Colon (tissue), 2 donors: ENCODE data around the gene TMEM203.

Experiments
- FAIRE-seq: peaks from 2 replicates; lab custom pipeline; 2012; peaks lifted over from hg19 to GRCh38; lab: Jason Lieb, UNC
- donor health status: control.
- donor health status: control.

Gene TMEM203

GRCh38 chr9:137217276-137218211, 12.1 kb upstream of the TMEM203 start:
- no peak for FAIRE-seq

GRCh38 chr9:137216188-137216965, 10.9 kb upstream of the TMEM203 start:
- no peak for FAIRE-seq

GRCh38 chr9:137215196-137215986, 9.9 kb upstream of the TMEM203 start:
- FAIRE-seq, result no peak

GRCh38 chr9:137214620-137215019, 9.2 kb upstream of the TMEM203 start:
- FAIRE-seq, result no peak

GRCh38 chr9:137213160-137214060, 8.0 kb upstream of the TMEM203 start:
- FAIRE-seq, result no peak

GRCh38 chr9:137212520-137212919, 7.1 kb upstream of the TMEM203 start:
- no peak for FAIRE-seq

- FAIRE-seq, result no peak
These were observed 6.1 kb upstream of the TMEM203 start for GRCh38 chr9:137211532-137211931.

GRCh38 chr9:137206602-137207001, 1.2 kb upstream of the TMEM203 start:
- no peak for FAIRE-seq

- FAIRE-seq, result no peak
These were observed 720 bp downstream of the TMEM203 start for GRCh38 chr9:137204731-137205125.

- FAIRE-seq, result no peak
These were observed 2.5 kb downstream of the TMEM203 start for GRCh38 chr9:137202966-137203365.

- no peak for FAIRE-seq
These were observed 4.1 kb downstream of the TMEM203 start for GRCh38 chr9:137201205-137201868.

GRCh38 chr9:137200311-137201204, 4.9 kb downstream of the TMEM203 start, which contains the start of gene TPRN:
TSS of gene TPRN (minus strand) at chr9:137200741. CDS start at chr9:137200711, 30 bp downstream.
- peak; percentile 41 for FAIRE-seq

- FAIRE-seq, result no peak
These were observed 5.9 kb downstream of the TMEM203 start for GRCh38 chr9:137199411-137200121.

GRCh38 chr9:137198902-137199283, 6.6 kb downstream of the TMEM203 start:
- no peak for FAIRE-seq

GRCh38 chr9:137198051-137198901, 7.2 kb downstream of the TMEM203 start:
- no peak for FAIRE-seq

- no peak for FAIRE-seq
These were observed 9.8 kb downstream of the TMEM203 start for GRCh38 chr9:137195525-137196220.

- FAIRE-seq, result no peak
These were observed 10.5 kb downstream of the TMEM203 start for GRCh38 chr9:137194909-137195308.
